Calu3 (cell line): ENCODE results near the gene SND1. TPM values are rescaled to one million over a fixed set of nuclear protein-coding genes. Genes with fewer than 3 reads are reported as not detected.

Experiments used
- BruUV-seq: library from RNA; stranded (reverse); fragments of 400-500 nt; replicated peaks from 2 replicates; lab custom pipeline; 2021; lab: Mats Ljungman, UMichigan
- CTCF ChIA-PET: fragments of 300-600 bp; sonication (Branson Sonifier 250); formaldehyde crosslinking; loops from one replicate; lab custom pipeline; 2022; ENCODE audit warnings: antibody characterized with exemption; lab: Charles Lee
- DNase-seq: peaks from one replicate; pipeline ENCODE4 v3.0.0; 2022
- H3K27ac Mint-ChIP-seq: one replicate; pipeline ENCODE4 v1.8.0; 2022; ENCODE audit warnings: mixed read lengths; ENCODE audit not compliant: unreplicated experiment
- H3K27me3 Mint-ChIP-seq: one replicate; pipeline ENCODE4 v1.8.0; 2022; ENCODE audit warnings: mixed read lengths; ENCODE audit not compliant: unreplicated experiment
- H3K36me3 Mint-ChIP-seq: one replicate; pipeline ENCODE4 v1.8.0; 2022; ENCODE audit warnings: mild to moderate bottlenecking, moderate library complexity, mixed read lengths; ENCODE audit not compliant: insufficient read depth, unreplicated experiment
- H3K4me1 Mint-ChIP-seq: one replicate; pipeline ENCODE4 v1.8.0; 2022; ENCODE audit warnings: mild to moderate bottlenecking, low read depth, mixed read lengths; ENCODE audit not compliant: unreplicated experiment
- H3K4me3 Mint-ChIP-seq: one replicate; pipeline ENCODE4 v1.8.0; 2022; ENCODE audit warnings: mild to moderate bottlenecking, low read depth, moderate library complexity, mixed read lengths; ENCODE audit not compliant: unreplicated experiment
- H3K9me3 Mint-ChIP-seq: one replicate; pipeline ENCODE4 v1.8.0; 2022; ENCODE audit warnings: low read depth, mixed read lengths; ENCODE audit not compliant: unreplicated experiment
- CTCF ChIP-seq: fragments of 200-600 bp; IDR thresholded peaks from one replicate; pipeline ENCODE4 v1.8.0; 2022; ENCODE audit warnings: antibody characterized with exemption; ENCODE audit not compliant: unreplicated experiment
- intact Hi-C: fragments of 100-400 bp; cut with micrococcal nuclease; formaldehyde crosslinking; loops from one replicate; pipeline ENCODE4 v1.10.0; 2022; ENCODE audit not compliant: unreplicated experiment
- total RNA-seq: library from RNA; stranded (reverse); gene quantifications from 2 replicates; pipeline ENCODE4 v1.2.3, GENCODE V29; 2022

SND1 gene
- total RNA-seq, 1 experiment from 2014 or later = 205 TPM

- DNase-seq = no peak
- Mint-ChIP-seq H3K9me3 (no peaks in the 10 kb centered on the region), H3K4me1 (no peaks in the 10 kb centered on the region), H3K27me3 (no peaks in the 10 kb centered on the region), H3K27ac (no peak overlapping the region), H3K36me3 (peaks cover 14% of the 10 kb centered on the region), H3K4me3 (no peak overlapping the region)
- BruUV-seq = no TSS peak
- TF ChIP-seq CTCF = no peak
- CTCF ChIA-PET = no interaction called here
- intact Hi-C loops = no loop called here
Observed at GRCh38 chr7:127844707-127845331, 192.8 kb downstream of the SND1 start.

GRCh38 chr7:127845522-127846214 is 193.7 kb downstream of the SND1 start:
- Mint-ChIP-seq H3K4me3 (no peak overlapping the region), H3K9me3 (no peaks in the 10 kb centered on the region), H3K27ac (no peak overlapping the region), H3K27me3 (no peaks in the 10 kb centered on the region), H3K4me1 (no peaks in the 10 kb centered on the region), H3K36me3 (peaks cover 17% of the 10 kb centered on the region)
- TF ChIP-seq CTCF = no peak
- CTCF ChIA-PET = no interaction called here
- intact Hi-C loops = no loop called here
- no TSS peak for BruUV-seq
- DNase-seq = no peak

GRCh38 chr7:127847641-127848040 is 195.6 kb downstream of the SND1 start:
- Mint-ChIP-seq H3K4me1 (peaks cover 8% of the 10 kb centered on the region), H3K4me3 (no peak overlapping the region), H3K9me3 (no peaks in the 10 kb centered on the region), H3K27ac (no peak overlapping the region), H3K36me3 (peaks cover 13% of the 10 kb centered on the region), H3K27me3 (no peaks in the 10 kb centered on the region)
- CTCF ChIA-PET = no interaction called here
- BruUV-seq = TSS peak; percentile 13
- DNase-seq = no peak
- intact Hi-C loops = no loop called here
- no peak for TF ChIP-seq CTCF

- no peak overlapping the region for H3K4me3 Mint-ChIP-seq
- BruUV-seq = no TSS peak
- H3K9me3 Mint-ChIP-seq = no peaks in the 10 kb centered on the region
- no peak overlapping the region for H3K27ac Mint-ChIP-seq
- H3K36me3 Mint-ChIP-seq = peaks cover 8% of the 10 kb centered on the region
- CTCF ChIA-PET = no interaction called here
- no peaks in the 10 kb centered on the region for H3K27me3 Mint-ChIP-seq
- peaks cover 8% of the 10 kb centered on the region for H3K4me1 Mint-ChIP-seq
- intact Hi-C loops = no loop called here
- no peak for TF ChIP-seq CTCF
- DNase-seq = no peak
Observed at GRCh38 chr7:127848241-127848640, 196.2 kb downstream of the SND1 start.
